A549 (cell line): ENCODE data around the gene C1orf216. TPM values are rescaled to one million over a fixed set of nuclear protein-coding genes. Genes with fewer than 3 reads are reported as not detected.

Experiments
- ATAC-seq, 2 experiments: fragments of 200-7000 bp in 1 of 2; fragments of >200 bp in 1 of 2; cut with Nextera tagmentation in 1 of 2; cut with Tn5 transposase in 1 of 2; 3 replicates each; pipeline versions ENCODE4 v1.8.0 to v1.9.1; 2018 to 2020; ENCODE audit warnings: mild to moderate bottlenecking in 1 of 2, moderate library complexity in 1 of 2
- CTCF ChIA-PET: fragments of 300-600 bp; sonication (Branson Sonifier 250); formaldehyde crosslinking; extraction: SDS; loops from one replicate; lab custom pipeline; 2021; ENCODE audit warnings: antibody characterized with exemption, inconsistent platforms; lab: Yijun Ruan, JAX
- POLR2A ChIA-PET: fragments of 350-600 bp; formaldehyde crosslinking; extraction: SDS; loops from one replicate; lab custom pipeline; 2021; ENCODE audit warnings: antibody characterized with exemption, inconsistent platforms; lab: Yijun Ruan, JAX
- DNase-seq, 2 experiments: peaks; one replicate each; pipeline versions ENCODE4 v3.0.0 to v3.0.0-alpha.2; 2011 to 2016; ENCODE audit warnings: low read depth in 1 of 2, low spot score in 1 of 2
- FAIRE-seq: peaks from 2 replicates; lab custom pipeline; 2011; peaks lifted over from hg19 to GRCh38; lab: Jason Lieb, UNC
- H3K27ac ChIP-seq, 2 experiments: fragments of >200 bp; sonication (Bioruptor Twin); formaldehyde crosslinking; 3 replicates each; pipeline ENCODE4 v1.5.1; 2016 to 2017
- H3K4me1 ChIP-seq: fragments of >200 bp; sonication (Bioruptor Twin); formaldehyde crosslinking; 3 replicates; pipeline ENCODE4 v1.6.1; 2016
- H3K4me2 ChIP-seq: fragments of >200 bp; sonication (Bioruptor Twin); formaldehyde crosslinking; 3 replicates; pipeline ENCODE4 v1.6.1; 2016
- H3K4me3 ChIP-seq: fragments of >200 bp; sonication (Bioruptor Twin); formaldehyde crosslinking; 3 replicates; pipeline ENCODE4 v1.5.1; 2016
- H3K9me3 ChIP-seq: fragments of >200 bp; sonication (Bioruptor Twin); formaldehyde crosslinking; 3 replicates; pipeline ENCODE4 v1.6.1; 2016
- BHLHE40 ChIP-seq: IDR thresholded peaks from 2 replicates; pipeline ENCODE4 v1.6.1; 2012; ENCODE audit warnings: low read depth, low read length, inconsistent platforms
- CBX8 ChIP-seq: fragments of 200-600 bp; sonication (generic); IDR thresholded peaks from 2 replicates; pipeline ENCODE4 v1.6.1; 2016
- FOXS1 ChIP-seq: fragments of 250-450 bp; sonication (Bioruptor Pico); IDR thresholded peaks from 2 replicates; pipeline ENCODE4 v1.5.0; 2020; ENCODE audit warnings: mild to moderate bottlenecking, moderate library complexity
- GATA3 ChIP-seq: IDR thresholded peaks from 2 replicates; pipeline ENCODE4 v1.6.1; 2012; ENCODE audit warnings: borderline replicate concordance
- HEYL ChIP-seq: fragments of 250-450 bp; sonication (Bioruptor Pico); IDR thresholded peaks from 2 replicates; pipeline ENCODE4 v1.8.0; 2021; ENCODE audit warnings: mild to moderate bottlenecking, moderate library complexity
- HOXA7 ChIP-seq: fragments of 250-450 bp; sonication (Bioruptor Pico); IDR thresholded peaks from 2 replicates; pipeline ENCODE4 v1.5.0; 2020; ENCODE audit warnings: mild to moderate bottlenecking, moderate library complexity
- KDM1A ChIP-seq: fragments of 200-600 bp; sonication (generic); IDR thresholded peaks from 2 replicates; pipeline ENCODE4 v1.6.1; 2016; ENCODE audit warnings: low read depth, mild to moderate bottlenecking
- MYC ChIP-seq: IDR thresholded peaks from 2 replicates; pipeline ENCODE4 v1.6.1; 2012; ENCODE audit warnings: mild to moderate bottlenecking, inconsistent platforms, low read length, improper control_type of control experiment, borderline replicate concordance
- NFE2L2 ChIP-seq: fragments of 150-350 bp; conservative IDR thresholded peaks from 2 replicates; pipeline ENCODE4 v1.6.1; 2014; ENCODE audit warnings: low read length
- POLR2AphosphoS2 ChIP-seq: conservative IDR thresholded peaks from 2 replicates; pipeline ENCODE4 v1.6.1; 2012; ENCODE audit warnings: low read length, improper control_type of control experiment, inconsistent platforms
- RARB ChIP-seq: fragments of 250-450 bp; sonication (Bioruptor Pico); IDR thresholded peaks from 2 replicates; pipeline ENCODE4 v1.8.0; 2021; ENCODE audit warnings: mild to moderate bottlenecking, moderate library complexity
- RFX5 ChIP-seq: fragments of 450-650 bp; IDR thresholded peaks from 2 replicates; pipeline ENCODE4 v1.7.1; 2014; ENCODE audit warnings: antibody characterized with exemption, mild to moderate bottlenecking, moderate library complexity
- RNF2 ChIP-seq: fragments of 200-600 bp; sonication (generic); IDR thresholded peaks from 2 replicates; pipeline ENCODE4 v1.6.1; 2016; ENCODE audit warnings: low read depth, mild to moderate bottlenecking, antibody characterized with exemption, moderate library complexity, borderline replicate concordance
- TFCP2L1 ChIP-seq: fragments of 250-450 bp; sonication (Bioruptor Pico); IDR thresholded peaks from 2 replicates; pipeline ENCODE4 v1.5.0; 2021; ENCODE audit warnings: mild to moderate bottlenecking
- ZSCAN20 ChIP-seq: fragments of 250-450 bp; sonication (Bioruptor Pico); IDR thresholded peaks from 2 replicates; pipeline ENCODE4 v1.8.0; 2022; ENCODE audit warnings: mild to moderate bottlenecking, moderate library complexity
- WGBS: methylation state at CpG from one replicate; pipeline ENCODE4 v1.1.6; 2017; ENCODE audit errors: missing lambda C conversion rate; 5-methylcytosine and 5-hydroxymethylcytosine counted together
- polyA plus RNA-seq, 4 experiments: library from polyadenylated mRNA; depleted of rRNA in 3 of 4; stranded (reverse); fragments of >200 nt; fragmentation: RNase III in 1 of 4; extraction: RNeasy Plus Mini Kit Qiagen cat#74134 plus additional on column Dnase treatment in 1 of 4; gene quantifications; 2 replicates in 3 of 4; 3 replicates in 1 of 4; pipeline ENCODE4 v1.2.3, GENCODE V29; 2011 to 2017
- TF ChIP-seq, protein P1 (sequence below): IDR thresholded peaks from 2 replicates; pipeline ENCODE4 v1.6.1; 2012
- TF ChIP-seq, protein P2 (sequence below): IDR thresholded peaks from 2 replicates; pipeline ENCODE4 v1.6.1; 2012
- TF ChIP-seq, protein P3 (sequence below): fragments of 200-600 bp; sonication (generic); IDR thresholded peaks from 2 replicates; pipeline ENCODE4 v1.6.1; 2016; ENCODE audit warnings: antibody characterized with exemption, mild to moderate bottlenecking, moderate library complexity
- TF ChIP-seq, protein P4 (sequence below): fragments of 150-350 bp; IDR thresholded peaks from 2 replicates; pipeline ENCODE4 v1.6.1; 2014; ENCODE audit warnings: low read depth, mild to moderate bottlenecking, low read length
- TF ChIP-seq, protein P5 (sequence below): fragments of >200 bp; sonication (Bioruptor Twin); formaldehyde crosslinking; IDR thresholded peaks from 3 replicates; pipeline ENCODE4 v1.6.1; 2016

C1orf216 gene
- polyA plus RNA-seq, 2 of the 4 experiments (the other 2 are of a cell fraction), result 12.0 to 17.7 TPM

DNA sequence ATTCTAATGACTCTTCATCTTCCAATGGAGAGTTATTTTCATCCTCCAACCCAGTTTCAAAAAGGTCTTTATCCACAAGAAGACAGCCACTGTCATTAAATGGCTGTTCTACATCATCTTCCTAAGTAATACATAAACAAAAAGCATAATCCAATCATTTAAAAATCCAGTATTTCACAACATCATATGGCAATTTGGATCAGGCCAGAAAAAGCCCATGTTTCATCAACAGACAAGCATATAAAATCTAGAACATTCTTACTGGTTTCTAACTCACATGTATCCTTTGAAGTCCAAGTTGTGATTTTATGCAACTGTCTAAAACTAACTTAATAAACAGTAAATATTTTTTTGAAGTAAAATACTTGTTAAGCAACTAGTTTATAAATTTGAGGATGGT is 44.5 kb upstream of the C1orf216 start:
- H3K4me2 ChIP-seq, result no peak overlapping the region
- ATAC-seq (no peak), DNase-seq (no peak), FAIRE-seq (no peak)
- H3K4me1 ChIP-seq, result 0 out of 3 replicates have a peak, but pooled peaks cover 2% of the 10 kb centered on the region
- ChIA-PET POLR2A (no interaction called here), CTCF (no interaction called here)
- no peak overlapping the region for H3K4me3 ChIP-seq
- H3K9me3 ChIP-seq, result no peaks in the 10 kb centered on the region
- TF ChIP-seq HOXA7 (CRISPR knock-in tag), result no peak
- TF ChIP-seq POLR2AphosphoS2, result no peak
- TF ChIP-seq, protein P1, sequence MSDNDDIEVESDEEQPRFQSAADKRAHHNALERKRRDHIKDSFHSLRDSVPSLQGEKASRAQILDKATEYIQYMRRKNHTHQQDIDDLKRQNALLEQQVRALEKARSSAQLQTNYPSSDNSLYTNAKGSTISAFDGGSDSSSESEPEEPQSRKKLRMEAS, result no peak
- TF ChIP-seq ZSCAN20 (CRISPR knock-in tag), result no peak
- TF ChIP-seq FOXS1, result no peak
- no peak for TF ChIP-seq RNF2
- TF ChIP-seq, protein P2, sequence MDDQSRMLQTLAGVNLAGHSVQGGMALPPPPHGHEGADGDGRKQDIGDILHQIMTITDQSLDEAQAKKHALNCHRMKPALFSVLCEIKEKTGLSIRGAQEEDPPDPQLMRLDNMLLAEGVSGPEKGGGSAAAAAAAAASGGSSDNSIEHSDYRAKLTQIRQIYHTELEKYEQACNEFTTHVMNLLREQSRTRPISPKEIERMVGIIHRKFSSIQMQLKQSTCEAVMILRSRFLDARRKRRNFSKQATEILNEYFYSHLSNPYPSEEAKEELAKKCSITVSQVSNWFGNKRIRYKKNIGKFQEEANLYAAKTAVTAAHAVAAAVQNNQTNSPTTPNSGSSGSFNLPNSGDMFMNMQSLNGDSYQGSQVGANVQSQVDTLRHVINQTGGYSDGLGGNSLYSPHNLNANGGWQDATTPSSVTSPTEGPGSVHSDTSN, result no peak
- no peak for TF ChIP-seq MYC
- TF ChIP-seq TFCP2L1 (CRISPR knock-in tag), result no peak
- TF ChIP-seq CBX8, result no peak
- no peak for TF ChIP-seq HEYL
- TF ChIP-seq RFX5, result no peak
- TF ChIP-seq, protein P3, sequence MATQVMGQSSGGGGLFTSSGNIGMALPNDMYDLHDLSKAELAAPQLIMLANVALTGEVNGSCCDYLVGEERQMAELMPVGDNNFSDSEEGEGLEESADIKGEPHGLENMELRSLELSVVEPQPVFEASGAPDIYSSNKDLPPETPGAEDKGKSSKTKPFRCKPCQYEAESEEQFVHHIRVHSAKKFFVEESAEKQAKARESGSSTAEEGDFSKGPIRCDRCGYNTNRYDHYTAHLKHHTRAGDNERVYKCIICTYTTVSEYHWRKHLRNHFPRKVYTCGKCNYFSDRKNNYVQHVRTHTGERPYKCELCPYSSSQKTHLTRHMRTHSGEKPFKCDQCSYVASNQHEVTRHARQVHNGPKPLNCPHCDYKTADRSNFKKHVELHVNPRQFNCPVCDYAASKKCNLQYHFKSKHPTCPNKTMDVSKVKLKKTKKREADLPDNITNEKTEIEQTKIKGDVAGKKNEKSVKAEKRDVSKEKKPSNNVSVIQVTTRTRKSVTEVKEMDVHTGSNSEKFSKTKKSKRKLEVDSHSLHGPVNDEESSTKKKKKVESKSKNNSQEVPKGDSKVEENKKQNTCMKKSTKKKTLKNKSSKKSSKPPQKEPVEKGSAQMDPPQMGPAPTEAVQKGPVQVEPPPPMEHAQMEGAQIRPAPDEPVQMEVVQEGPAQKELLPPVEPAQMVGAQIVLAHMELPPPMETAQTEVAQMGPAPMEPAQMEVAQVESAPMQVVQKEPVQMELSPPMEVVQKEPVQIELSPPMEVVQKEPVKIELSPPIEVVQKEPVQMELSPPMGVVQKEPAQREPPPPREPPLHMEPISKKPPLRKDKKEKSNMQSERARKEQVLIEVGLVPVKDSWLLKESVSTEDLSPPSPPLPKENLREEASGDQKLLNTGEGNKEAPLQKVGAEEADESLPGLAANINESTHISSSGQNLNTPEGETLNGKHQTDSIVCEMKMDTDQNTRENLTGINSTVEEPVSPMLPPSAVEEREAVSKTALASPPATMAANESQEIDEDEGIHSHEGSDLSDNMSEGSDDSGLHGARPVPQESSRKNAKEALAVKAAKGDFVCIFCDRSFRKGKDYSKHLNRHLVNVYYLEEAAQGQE, result no peak
- TF ChIP-seq RARB (CRISPR knock-in tag), result no peak
- TF ChIP-seq KDM1A, result no peak
- no peak for TF ChIP-seq GATA3
- no peak for TF ChIP-seq BHLHE40
- H3K27ac ChIP-seq, result no peak overlapping the region

DNA sequence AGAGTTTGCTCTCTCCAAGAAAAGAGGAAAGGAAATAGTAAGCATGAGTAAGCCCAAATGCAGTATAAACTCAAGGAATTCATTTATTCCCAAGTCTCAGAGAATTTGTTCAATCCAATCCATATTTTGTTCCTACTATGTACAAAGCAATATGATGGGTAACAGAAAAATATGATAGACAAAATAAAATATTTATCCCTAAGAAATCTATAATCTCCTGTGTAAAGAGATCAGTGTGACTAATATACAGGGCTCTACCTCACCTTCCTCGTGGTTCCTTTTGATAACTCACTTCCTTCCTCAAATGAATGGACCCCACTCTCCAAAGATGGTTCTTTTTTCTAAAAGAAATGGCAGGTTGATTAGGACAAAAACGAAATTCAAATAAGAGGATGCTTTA is 43.5 kb upstream of the C1orf216 start:
- no peak for ATAC-seq
- Histone ChIP-seq H3K4me1 (no peaks in the 10 kb centered on the region), H3K27ac (no peak overlapping the region), H3K4me2 (no peak overlapping the region), H3K9me3 (no peaks in the 10 kb centered on the region)
- ChIA-PET CTCF (no interaction called here), POLR2A (no interaction called here)
- 38% methylated on average over 2 of the region's 2 CpGs for WGBS
- DNase-seq, result no peak
- FAIRE-seq, result no peak
- no peak for TF ChIP-seq NFE2L2
- TF ChIP-seq, protein P4, sequence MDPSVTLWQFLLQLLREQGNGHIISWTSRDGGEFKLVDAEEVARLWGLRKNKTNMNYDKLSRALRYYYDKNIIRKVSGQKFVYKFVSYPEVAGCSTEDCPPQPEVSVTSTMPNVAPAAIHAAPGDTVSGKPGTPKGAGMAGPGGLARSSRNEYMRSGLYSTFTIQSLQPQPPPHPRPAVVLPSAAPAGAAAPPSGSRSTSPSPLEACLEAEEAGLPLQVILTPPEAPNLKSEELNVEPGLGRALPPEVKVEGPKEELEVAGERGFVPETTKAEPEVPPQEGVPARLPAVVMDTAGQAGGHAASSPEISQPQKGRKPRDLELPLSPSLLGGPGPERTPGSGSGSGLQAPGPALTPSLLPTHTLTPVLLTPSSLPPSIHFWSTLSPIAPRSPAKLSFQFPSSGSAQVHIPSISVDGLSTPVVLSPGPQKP, result no peak
- TF ChIP-seq, protein P5, sequence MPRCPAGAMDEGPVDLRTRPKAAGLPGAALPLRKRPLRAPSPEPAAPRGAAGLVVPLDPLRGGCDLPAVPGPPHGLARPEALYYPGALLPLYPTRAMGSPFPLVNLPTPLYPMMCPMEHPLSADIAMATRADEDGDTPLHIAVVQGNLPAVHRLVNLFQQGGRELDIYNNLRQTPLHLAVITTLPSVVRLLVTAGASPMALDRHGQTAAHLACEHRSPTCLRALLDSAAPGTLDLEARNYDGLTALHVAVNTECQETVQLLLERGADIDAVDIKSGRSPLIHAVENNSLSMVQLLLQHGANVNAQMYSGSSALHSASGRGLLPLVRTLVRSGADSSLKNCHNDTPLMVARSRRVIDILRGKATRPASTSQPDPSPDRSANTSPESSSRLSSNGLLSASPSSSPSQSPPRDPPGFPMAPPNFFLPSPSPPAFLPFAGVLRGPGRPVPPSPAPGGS, result no peak
- TF ChIP-seq, all 56 proteins: peak for 0
- no peak overlapping the region for H3K4me3 ChIP-seq
